Loucy (cell line): Measurements from ENCODE around the gene TEKT3.

Experiments used
- EZH2phosphoT487 ChIP-seq: fragments of 200-600 bp; IDR thresholded peaks from 2 replicates; pipeline ENCODE4 v1.6.1; 2018; ENCODE audit warnings: antibody characterized with exemption, mild to moderate bottlenecking, moderate library complexity, borderline replicate concordance
- TF ChIP-seq, protein P1 (sequence below): fragments of 200-600 bp; sonication (generic); conservative IDR thresholded peaks from 2 replicates; pipeline ENCODE4 v1.5.1; 2014; ENCODE audit warnings: mild to moderate bottlenecking, antibody characterized with exemption, low read length

GRCh38 chr17:15263680-15264079 lies 77.7 kb downstream of the TEKT3 start:
- TF ChIP-seq, protein P1, sequence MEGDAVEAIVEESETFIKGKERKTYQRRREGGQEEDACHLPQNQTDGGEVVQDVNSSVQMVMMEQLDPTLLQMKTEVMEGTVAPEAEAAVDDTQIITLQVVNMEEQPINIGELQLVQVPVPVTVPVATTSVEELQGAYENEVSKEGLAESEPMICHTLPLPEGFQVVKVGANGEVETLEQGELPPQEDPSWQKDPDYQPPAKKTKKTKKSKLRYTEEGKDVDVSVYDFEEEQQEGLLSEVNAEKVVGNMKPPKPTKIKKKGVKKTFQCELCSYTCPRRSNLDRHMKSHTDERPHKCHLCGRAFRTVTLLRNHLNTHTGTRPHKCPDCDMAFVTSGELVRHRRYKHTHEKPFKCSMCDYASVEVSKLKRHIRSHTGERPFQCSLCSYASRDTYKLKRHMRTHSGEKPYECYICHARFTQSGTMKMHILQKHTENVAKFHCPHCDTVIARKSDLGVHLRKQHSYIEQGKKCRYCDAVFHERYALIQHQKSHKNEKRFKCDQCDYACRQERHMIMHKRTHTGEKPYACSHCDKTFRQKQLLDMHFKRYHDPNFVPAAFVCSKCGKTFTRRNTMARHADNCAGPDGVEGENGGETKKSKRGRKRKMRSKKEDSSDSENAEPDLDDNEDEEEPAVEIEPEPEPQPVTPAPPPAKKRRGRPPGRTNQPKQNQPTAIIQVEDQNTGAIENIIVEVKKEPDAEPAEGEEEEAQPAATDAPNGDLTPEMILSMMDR, result no peak
- TF ChIP-seq EZH2phosphoT487, result no peak
